Activated naive CD8-positive, alpha-beta T cell treated with anti-CD3 and anti-CD28 coated beads, Interleukin-2, amount 50 U/mL, for 24 hours (primary cell): ENCODE measurements around the gene SLC6A20.
A peak's percentile ranks its signal among the peaks of the same experiment; 100 is the strongest.

ENCODE experiments used
- ATAC-seq: fragments of 150-1000 bp; cut with Tn5 transposase; one replicate; pipeline ENCODE4 v1.10.0; 2021
- DNase-seq: peaks from one replicate; pipeline ENCODE4 v3.0.0; 2021
- H3K27ac Mint-ChIP-seq: one replicate; pipeline ENCODE4 v1.8.0; 2021; ENCODE audit warnings: mild to moderate bottlenecking, mixed read lengths
- H3K27me3 Mint-ChIP-seq: one replicate; pipeline ENCODE4 v1.8.0; 2021; ENCODE audit warnings: mixed read lengths
- H3K36me3 Mint-ChIP-seq: one replicate; pipeline ENCODE4 v1.8.0; 2021; ENCODE audit warnings: low read depth, mixed read lengths
- H3K4me1 Mint-ChIP-seq: one replicate; pipeline ENCODE4 v1.8.0; 2021; ENCODE audit warnings: mixed read lengths
- H3K4me3 Mint-ChIP-seq: one replicate; pipeline ENCODE4 v1.8.0; 2021; ENCODE audit warnings: mild to moderate bottlenecking, moderate library complexity, mixed read lengths
- H3K9me3 Mint-ChIP-seq: one replicate; pipeline ENCODE4 v1.8.0; 2021; ENCODE audit warnings: mixed read lengths

The SLC6A20 gene

GRCh38 chr3:45795882-45796765 lies at the start of gene SLC6A20:
TSS of gene SLC6A20 (minus strand) at chr3:45796536. CDS start at chr3:45796419, 117 bp downstream.
- Mint-ChIP-seq H3K27ac (no peak within 1 kb of the TSS), H3K27me3 (peaks cover 52% of the 10 kb centered on the region), H3K4me3 (peak within 1 kb of the TSS; percentile 58), H3K9me3 (no peaks in the 10 kb centered on the region), H3K4me1 (peaks cover 8% of the 10 kb centered on the region), H3K36me3 (no peaks in the 10 kb centered on the region)
- DNase-seq (peak; percentile 8), ATAC-seq (no peak)

- ATAC-seq = no peak
- H3K4me1 Mint-ChIP-seq = peaks cover 16% of the 10 kb centered on the region
- no peak overlapping the region for H3K27ac Mint-ChIP-seq
- H3K9me3 Mint-ChIP-seq = no peaks in the 10 kb centered on the region
- H3K36me3 Mint-ChIP-seq = no peaks in the 10 kb centered on the region
- H3K27me3 Mint-ChIP-seq = peaks cover 13% of the 10 kb centered on the region
- H3K4me3 Mint-ChIP-seq = no peak overlapping the region
- DNase-seq = no peak
These were observed 48.3 kb upstream of the SLC6A20 start for GRCh38 chr3:45844616-45845015.

GRCh38 chr3:45842851-45843625 lies 46.7 kb upstream of the SLC6A20 start:
- ATAC-seq (no peak), DNase-seq (no peak)
- no peaks in the 10 kb centered on the region for H3K9me3 Mint-ChIP-seq
- peaks cover 16% of the 10 kb centered on the region for H3K4me1 Mint-ChIP-seq
- no peak overlapping the region for H3K27ac Mint-ChIP-seq
- peaks cover 9% of the 10 kb centered on the region for H3K27me3 Mint-ChIP-seq
- peak overlapping the region; percentile 85 for H3K4me3 Mint-ChIP-seq
- no peaks in the 10 kb centered on the region for H3K36me3 Mint-ChIP-seq

- Mint-ChIP-seq H3K4me1 (peaks cover 16% of the 10 kb centered on the region), H3K9me3 (no peaks in the 10 kb centered on the region), H3K27me3 (peaks cover 5% of the 10 kb centered on the region), H3K4me3 (peak within 1 kb of the TSS; percentile 85), H3K36me3 (no peaks in the 10 kb centered on the region), H3K27ac (peak within 1 kb of the TSS; percentile 80)
- peak; percentile 91 for ATAC-seq
- peak; percentile 88 for DNase-seq
These were observed 45.6 kb upstream of the SLC6A20 start, which contains the start of gene LZTFL1 for GRCh38 chr3:45841757-45842491. TSS of gene LZTFL1 (minus strand) at chr3:45842119. CDS start at chr3:45841991, 128 bp downstream.

- peaks cover 4% of the 10 kb centered on the region for H3K27me3 Mint-ChIP-seq
- ATAC-seq (peak; percentile 8), DNase-seq (no peak)
- H3K9me3 Mint-ChIP-seq = no peaks in the 10 kb centered on the region
- no peaks in the 10 kb centered on the region for H3K36me3 Mint-ChIP-seq
- peaks cover 16% of the 10 kb centered on the region for H3K4me1 Mint-ChIP-seq
- H3K27ac Mint-ChIP-seq = peak overlapping the region; percentile 80
- peak overlapping the region; percentile 85 for H3K4me3 Mint-ChIP-seq
These were observed 45.1 kb upstream of the SLC6A20 start for GRCh38 chr3:45841420-45841756.

GRCh38 chr3:45838466-45838865 lies 42.1 kb upstream of the SLC6A20 start:
- H3K4me3 Mint-ChIP-seq = no peak overlapping the region
- H3K9me3 Mint-ChIP-seq = no peaks in the 10 kb centered on the region
- peaks cover 2% of the 10 kb centered on the region for H3K36me3 Mint-ChIP-seq
- no peak overlapping the region for H3K27ac Mint-ChIP-seq
- DNase-seq (no peak), ATAC-seq (no peak)
- peaks cover 16% of the 10 kb centered on the region for H3K4me1 Mint-ChIP-seq
- H3K27me3 Mint-ChIP-seq = no peaks in the 10 kb centered on the region

- DNase-seq (no peak), ATAC-seq (no peak)
- Mint-ChIP-seq H3K9me3 (no peaks in the 10 kb centered on the region), H3K27me3 (no peaks in the 10 kb centered on the region), H3K27ac (no peak overlapping the region), H3K4me3 (no peak overlapping the region), H3K36me3 (peaks cover 11% of the 10 kb centered on the region), H3K4me1 (no peaks in the 10 kb centered on the region)
These were observed 36.4 kb upstream of the SLC6A20 start for GRCh38 chr3:45832699-45833098.

GRCh38 chr3:45830121-45830520 lies 33.8 kb upstream of the SLC6A20 start:
- DNase-seq = no peak
- ATAC-seq = no peak
- Mint-ChIP-seq H3K4me1 (peaks cover 7% of the 10 kb centered on the region), H3K9me3 (no peaks in the 10 kb centered on the region), H3K27ac (no peak overlapping the region), H3K36me3 (peaks cover 9% of the 10 kb centered on the region), H3K4me3 (no peak overlapping the region), H3K27me3 (no peaks in the 10 kb centered on the region)

- no peak overlapping the region for H3K4me3 Mint-ChIP-seq
- peaks cover 7% of the 10 kb centered on the region for H3K4me1 Mint-ChIP-seq
- peaks cover 9% of the 10 kb centered on the region for H3K36me3 Mint-ChIP-seq
- no peaks in the 10 kb centered on the region for H3K9me3 Mint-ChIP-seq
- DNase-seq = no peak
- H3K27me3 Mint-ChIP-seq = no peaks in the 10 kb centered on the region
- ATAC-seq = no peak
- no peak overlapping the region for H3K27ac Mint-ChIP-seq
These were observed 30.6 kb upstream of the SLC6A20 start for GRCh38 chr3:45826908-45827307.

GRCh38 chr3:45826321-45826720 lies 30.0 kb upstream of the SLC6A20 start:
- Mint-ChIP-seq H3K4me3 (no peak overlapping the region), H3K27ac (no peak overlapping the region), H3K36me3 (peaks cover 7% of the 10 kb centered on the region), H3K4me1 (peaks cover 7% of the 10 kb centered on the region), H3K27me3 (no peaks in the 10 kb centered on the region), H3K9me3 (no peaks in the 10 kb centered on the region)
- DNase-seq (no peak), ATAC-seq (peak; percentile 66)

GRCh38 chr3:45821127-45821526 lies 24.8 kb upstream of the SLC6A20 start:
- Mint-ChIP-seq H3K27me3 (no peaks in the 10 kb centered on the region), H3K4me3 (no peak overlapping the region), H3K27ac (no peak overlapping the region), H3K36me3 (no peaks in the 10 kb centered on the region), H3K4me1 (peaks cover 10% of the 10 kb centered on the region), H3K9me3 (no peaks in the 10 kb centered on the region)
- DNase-seq (no peak), ATAC-seq (no peak)

- Mint-ChIP-seq H3K4me3 (no peak overlapping the region), H3K27me3 (no peaks in the 10 kb centered on the region), H3K27ac (no peak overlapping the region), H3K36me3 (no peaks in the 10 kb centered on the region), H3K9me3 (no peaks in the 10 kb centered on the region), H3K4me1 (peaks cover 8% of the 10 kb centered on the region)
- DNase-seq (no peak), ATAC-seq (no peak)
These were observed 23.2 kb upstream of the SLC6A20 start for GRCh38 chr3:45819543-45819942.

- Mint-ChIP-seq H3K9me3 (no peaks in the 10 kb centered on the region), H3K27me3 (no peaks in the 10 kb centered on the region), H3K27ac (no peak overlapping the region), H3K4me1 (peaks cover 8% of the 10 kb centered on the region), H3K36me3 (no peaks in the 10 kb centered on the region), H3K4me3 (no peak overlapping the region)
- ATAC-seq (peak; percentile 54), DNase-seq (no peak)
These were observed 21.6 kb upstream of the SLC6A20 start for GRCh38 chr3:45817831-45818522.

- H3K27me3 Mint-ChIP-seq = no peaks in the 10 kb centered on the region
- no peak overlapping the region for H3K27ac Mint-ChIP-seq
- H3K9me3 Mint-ChIP-seq = no peaks in the 10 kb centered on the region
- no peak for DNase-seq
- no peaks in the 10 kb centered on the region for H3K36me3 Mint-ChIP-seq
- H3K4me1 Mint-ChIP-seq = peaks cover 8% of the 10 kb centered on the region
- ATAC-seq = no peak
- H3K4me3 Mint-ChIP-seq = no peak overlapping the region
These were observed 20.2 kb upstream of the SLC6A20 start for GRCh38 chr3:45816544-45816943.
